Pancreas (tissue), 10 donors: Measurements from ENCODE around the gene KIT. TPM values are rescaled to one million over a fixed set of nuclear protein-coding genes. Genes with fewer than 3 reads are reported as not detected.
A peak's percentile ranks its signal among the peaks of the same experiment; 100 is the strongest.

ENCODE experiments used
- ATAC-seq, 4 donors: fragments of 200-7000 bp; cut with Tn5 transposase; one replicate each; pipeline versions ENCODE4 v1.8.0 to v1.9.1; 2020; ENCODE audit warnings: mild to moderate bottlenecking in 4 of 4, moderate library complexity in 4 of 4
- DNase-seq, 6 donors: peaks; one replicate each; pipeline ENCODE4 v3.0.0-alpha.2; 2020
- FAIRE-seq: peaks from 2 replicates; lab custom pipeline; 2012; peaks lifted over from hg19 to GRCh38; lab: Jason Lieb, UNC
- H3K27ac ChIP-seq, 4 donors: fragments of 200-600 bp; sonication (generic); 1 replicate in 3 of 4; 2 replicates in 1 of 4; pipeline versions ENCODE4 v1.5.0 to v1.8.0; 2020
- H3K27me3 ChIP-seq, 4 donors: fragments of 200-600 bp; one replicate each; pipeline ENCODE4 v1.8.0; 2021
- H3K36me3 ChIP-seq, 3 donors: fragments of 200-600 bp; sonication (generic) in 1 of 3; one replicate each; pipeline versions ENCODE4 v1.5.0 to v1.8.0; 2020 to 2021
- H3K4me1 ChIP-seq, 3 donors: fragments of 200-600 bp; one replicate each; pipeline ENCODE4 v1.8.0; 2021
- H3K4me3 ChIP-seq, 4 donors: fragments of 200-600 bp; sonication (generic) in 2 of 4; one replicate each; pipeline versions ENCODE4 v1.5.0 to v1.8.0; 2020 to 2021
- H3K9me3 ChIP-seq, 4 donors: fragments of 200-600 bp; one replicate each; pipeline ENCODE4 v1.8.0; 2021
- WGBS, 2 donors: extraction: QIAGEN DNeasy Blood & Tissue Kit; methylation state at CpG; one replicate each; pipeline ENCODE4 v1.1.7; 2013; 5-methylcytosine and 5-hydroxymethylcytosine counted together
- intact Hi-C, 3 donors: fragments of 100-400 bp; cut with DNase I; formaldehyde crosslinking; loops; one replicate each; pipeline versions ENCODE4 v1.11.1 to v1.14.2; 2022
- polyA plus RNA-seq, 2 donors: library from polyadenylated mRNA; stranded (reverse); fragments of 200-250 nt; gene quantifications; one replicate each; pipeline ENCODE4 v1.2.3, GENCODE V29; 2013
- total RNA-seq, 6 donors: library from RNA; stranded (reverse); fragmentation: NEBNext Ultra II Directional in 4 of 6; extraction: Animal tissue kit (Norgen Biotek cat#: 25700) in 4 of 6; gene quantifications; one replicate each; pipeline versions ENCODE4 v1.2.1 to v1.2.4, GENCODE V29; 2021 to 2023
- TF ChIP-seq, protein P1 (sequence below), 4 donors: fragments of 200-600 bp; sonication (generic) in 3 of 4; IDR thresholded peaks; one replicate each; pipeline versions ENCODE4 v1.5.0 to v1.8.0; 2021; ENCODE audit warnings: antibody characterized with exemption in 4 of 4
- donor health status: healthy with polysubstance abuse.
- donor health status: DM: no; HTN: no; CAD: no; lungs with moderate emphysema.
- donor health status: DM: no; HTN: no; CAD: no.
- donor health status: control.
- donor health status: control.
- donor health status: Bipolar disorder and iron deficiency.
- donor health status: DM: yes; HTN: yes; CAD: no.
- donor health status: DM: no; HTN: no; CAD: no.
- donor health status: DM: no; HTN: no; CAD: no.
- donor health status: DM: yes; HTN: yes; CAD: no.

Gene KIT
- total and polyA plus RNA-seq, 8 donors, result 0.23 to 4.0 (median 1.4) TPM

DNA sequence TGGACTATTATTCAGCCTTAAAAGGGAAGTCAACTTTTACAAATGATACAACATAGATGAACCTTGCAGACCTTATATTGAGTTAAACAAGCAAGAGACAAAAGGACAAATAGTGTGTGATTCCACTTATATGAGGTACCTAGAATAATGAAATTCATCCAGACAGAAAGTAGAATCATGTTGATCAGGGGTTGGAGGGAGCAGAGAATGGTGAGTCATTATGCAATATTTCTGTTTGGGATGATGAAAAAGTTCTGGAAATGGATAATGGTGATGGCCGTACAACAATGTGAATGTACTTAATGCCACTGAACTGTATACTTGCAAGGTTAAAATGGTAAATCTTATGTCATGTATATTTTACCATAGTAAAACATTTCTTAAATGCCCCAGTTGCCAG is 22.1 kb downstream of the KIT start:
- FAIRE-seq (no peak), DNase-seq (no peak), ATAC-seq (no peak)
- WGBS, 2 donors, result 88 to 90% methylated on average over 1 of the region's 1 CpG
- Histone ChIP-seq H3K4me1 (no peaks in the 10 kb centered on the region), H3K36me3 (no peaks in the 10 kb centered on the region), H3K27me3 (no peaks in the 10 kb centered on the region), H3K9me3 (no peaks in the 10 kb centered on the region), H3K27ac (no peak overlapping the region), H3K4me3 (no peak overlapping the region)
- TF ChIP-seq, protein P1, sequence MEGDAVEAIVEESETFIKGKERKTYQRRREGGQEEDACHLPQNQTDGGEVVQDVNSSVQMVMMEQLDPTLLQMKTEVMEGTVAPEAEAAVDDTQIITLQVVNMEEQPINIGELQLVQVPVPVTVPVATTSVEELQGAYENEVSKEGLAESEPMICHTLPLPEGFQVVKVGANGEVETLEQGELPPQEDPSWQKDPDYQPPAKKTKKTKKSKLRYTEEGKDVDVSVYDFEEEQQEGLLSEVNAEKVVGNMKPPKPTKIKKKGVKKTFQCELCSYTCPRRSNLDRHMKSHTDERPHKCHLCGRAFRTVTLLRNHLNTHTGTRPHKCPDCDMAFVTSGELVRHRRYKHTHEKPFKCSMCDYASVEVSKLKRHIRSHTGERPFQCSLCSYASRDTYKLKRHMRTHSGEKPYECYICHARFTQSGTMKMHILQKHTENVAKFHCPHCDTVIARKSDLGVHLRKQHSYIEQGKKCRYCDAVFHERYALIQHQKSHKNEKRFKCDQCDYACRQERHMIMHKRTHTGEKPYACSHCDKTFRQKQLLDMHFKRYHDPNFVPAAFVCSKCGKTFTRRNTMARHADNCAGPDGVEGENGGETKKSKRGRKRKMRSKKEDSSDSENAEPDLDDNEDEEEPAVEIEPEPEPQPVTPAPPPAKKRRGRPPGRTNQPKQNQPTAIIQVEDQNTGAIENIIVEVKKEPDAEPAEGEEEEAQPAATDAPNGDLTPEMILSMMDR (IDR thresholded peaks at IDR 0.05), result no peak
- intact Hi-C loops, result no loop called here

GRCh38 chr4:54683616-54684346 is 26.0 kb downstream of the KIT start:
- intact Hi-C loops, result no loop called here
- no peaks in the 10 kb centered on the region for H3K9me3 ChIP-seq
- H3K27ac ChIP-seq, result no peak overlapping the region
- no peak for FAIRE-seq
- no peak for DNase-seq
- 72 to 73% methylated on average over 8 of the region's 8 CpGs for WGBS, 2 donors
- TF ChIP-seq, protein P1 (IDR thresholded peaks at IDR 0.05), result no peak
- no peak for ATAC-seq
- no peaks in the 10 kb centered on the region for H3K4me1 ChIP-seq
- H3K36me3 ChIP-seq, result no peaks in the 10 kb centered on the region
- H3K4me3 ChIP-seq, result no peak overlapping the region
- H3K27me3 ChIP-seq, result no peaks in the 10 kb centered on the region

DNA sequence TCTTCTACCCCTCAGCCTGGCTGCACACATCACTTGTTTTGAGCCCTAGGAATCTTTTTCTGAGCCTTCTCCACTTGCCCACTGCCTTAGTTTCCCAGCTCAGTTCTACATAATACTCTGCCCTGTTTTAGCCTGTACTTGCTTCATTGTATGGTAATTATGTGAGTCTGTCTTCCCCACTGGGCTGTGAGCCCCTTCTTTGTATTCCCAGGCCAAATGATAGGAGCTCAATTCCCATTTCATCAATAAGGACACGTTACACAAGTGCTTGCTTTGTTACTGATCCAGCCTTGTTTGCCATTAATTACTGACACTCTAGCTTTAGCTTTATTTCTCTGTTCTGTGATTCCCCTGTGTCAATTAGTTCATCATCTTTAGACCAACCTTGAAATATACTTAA is 28.1 kb downstream of the KIT start:
- Histone ChIP-seq H3K36me3 (no peaks in the 10 kb centered on the region), H3K27me3 (no peaks in the 10 kb centered on the region), H3K4me3 (no peak overlapping the region), H3K27ac (no peak overlapping the region), H3K4me1 (no peaks in the 10 kb centered on the region), H3K9me3 (no peaks in the 10 kb centered on the region)
- intact Hi-C loops, result no loop called here
- TF ChIP-seq, protein P1 (IDR thresholded peaks at IDR 0.05), result no peak
- ATAC-seq (no peak), DNase-seq (no peak), FAIRE-seq (no peak)
- WGBS, 2 donors, result 67 to 78% methylated on average over 1 of the region's 1 CpG

GRCh38 chr4:54687887-54688841 is 30.4 kb downstream of the KIT start:
- ATAC-seq (peak in 2 of 4 donors; percentile 16 to 66), FAIRE-seq (no peak), DNase-seq (no peak)
- Histone ChIP-seq H3K27me3 (no peaks in the 10 kb centered on the region), H3K4me1 (no peaks in the 10 kb centered on the region), H3K9me3 (no peaks in the 10 kb centered on the region), H3K4me3 (no peak overlapping the region), H3K27ac (no peak overlapping the region), H3K36me3 (no peaks in the 10 kb centered on the region)
- TF ChIP-seq, protein P1 (IDR thresholded peaks at IDR 0.05), result no peak
- 70 to 82% methylated on average over 11 of the region's 11 CpGs for WGBS, 2 donors
- intact Hi-C loops, result no loop called here
